Uterus (tissue), 2 donors: ENCODE data around the gene CPEB3.

Experiments
- CTCF ChIP-seq, 4 experiments: fragments of 200-600 bp in 2 of 4; fragments of 450-650 bp in 2 of 4; sonication (generic) in 2 of 4; IDR thresholded peaks; one replicate each; pipeline ENCODE4 v1.5.1; 2016 to 2019; ENCODE audit warnings: antibody characterized with exemption in 4 of 4, mild to moderate bottlenecking in 2 of 4, moderate library complexity in 1 of 4
- POLR2A ChIP-seq, 2 donors: fragments of 450-650 bp; IDR thresholded peaks; one replicate each; pipeline ENCODE4 v1.6.1; 2016; ENCODE audit warnings: antibody characterized with exemption in 2 of 2, mild to moderate bottlenecking in 1 of 2, moderate library complexity in 1 of 2

- TF ChIP-seq CTCF (IDR thresholded peaks at IDR 0.05) (no peak), POLR2A (IDR thresholded peaks at IDR 0.05) (no peak)
Measured at GRCh38 chr10:92184977-92185376, 105.9 kb downstream of the CPEB3 start.
